GM12801 (cell line): Measurements from ENCODE around the gene HSP90AA1.

Source experiments
- TF ChIP-seq, protein P1 (sequence below): IDR thresholded peaks from one replicate; pipeline ENCODE4 v1.5.1; 2011; ENCODE audit warnings: control low read depth; ENCODE audit not compliant: insufficient read length; ENCODE audit errors: extremely low read depth

Gene HSP90AA1

DNA sequence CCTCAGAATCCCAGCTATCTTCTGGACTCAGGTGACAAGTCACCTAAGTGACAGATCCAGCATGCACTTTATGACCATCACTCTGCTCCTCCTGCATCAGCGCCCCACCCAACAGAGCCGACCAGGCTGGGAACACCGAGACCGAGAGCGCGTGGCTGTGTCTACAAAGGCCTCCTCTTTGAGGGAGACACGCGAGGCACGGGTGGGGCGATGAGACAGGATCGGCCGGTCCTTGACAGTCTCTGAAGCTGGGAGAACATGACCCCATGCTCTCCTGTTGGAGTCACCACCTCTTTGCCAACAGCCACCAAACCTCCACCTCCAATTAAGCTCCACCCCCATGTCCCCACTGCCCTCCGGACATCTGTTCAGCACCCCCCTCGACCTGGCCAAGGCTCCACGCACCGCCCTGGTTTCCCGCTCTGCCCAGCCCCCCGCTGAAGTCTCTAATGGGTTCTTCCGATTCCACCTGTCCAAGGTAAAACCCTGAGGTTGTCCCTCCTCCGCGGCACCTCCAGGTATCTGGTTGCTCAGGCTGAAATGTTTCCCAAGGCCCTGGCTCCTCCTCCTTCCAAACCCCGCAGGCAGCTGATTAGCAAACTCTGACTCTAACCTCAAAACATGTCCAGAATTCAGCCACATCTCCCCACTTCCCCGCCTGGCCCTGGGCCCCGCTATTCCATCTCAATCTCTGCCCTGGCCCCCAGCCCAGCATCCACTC is 31.5 kb downstream of the HSP90AA1 start:
- TF ChIP-seq, protein P1, sequence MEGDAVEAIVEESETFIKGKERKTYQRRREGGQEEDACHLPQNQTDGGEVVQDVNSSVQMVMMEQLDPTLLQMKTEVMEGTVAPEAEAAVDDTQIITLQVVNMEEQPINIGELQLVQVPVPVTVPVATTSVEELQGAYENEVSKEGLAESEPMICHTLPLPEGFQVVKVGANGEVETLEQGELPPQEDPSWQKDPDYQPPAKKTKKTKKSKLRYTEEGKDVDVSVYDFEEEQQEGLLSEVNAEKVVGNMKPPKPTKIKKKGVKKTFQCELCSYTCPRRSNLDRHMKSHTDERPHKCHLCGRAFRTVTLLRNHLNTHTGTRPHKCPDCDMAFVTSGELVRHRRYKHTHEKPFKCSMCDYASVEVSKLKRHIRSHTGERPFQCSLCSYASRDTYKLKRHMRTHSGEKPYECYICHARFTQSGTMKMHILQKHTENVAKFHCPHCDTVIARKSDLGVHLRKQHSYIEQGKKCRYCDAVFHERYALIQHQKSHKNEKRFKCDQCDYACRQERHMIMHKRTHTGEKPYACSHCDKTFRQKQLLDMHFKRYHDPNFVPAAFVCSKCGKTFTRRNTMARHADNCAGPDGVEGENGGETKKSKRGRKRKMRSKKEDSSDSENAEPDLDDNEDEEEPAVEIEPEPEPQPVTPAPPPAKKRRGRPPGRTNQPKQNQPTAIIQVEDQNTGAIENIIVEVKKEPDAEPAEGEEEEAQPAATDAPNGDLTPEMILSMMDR = no peak

DNA sequence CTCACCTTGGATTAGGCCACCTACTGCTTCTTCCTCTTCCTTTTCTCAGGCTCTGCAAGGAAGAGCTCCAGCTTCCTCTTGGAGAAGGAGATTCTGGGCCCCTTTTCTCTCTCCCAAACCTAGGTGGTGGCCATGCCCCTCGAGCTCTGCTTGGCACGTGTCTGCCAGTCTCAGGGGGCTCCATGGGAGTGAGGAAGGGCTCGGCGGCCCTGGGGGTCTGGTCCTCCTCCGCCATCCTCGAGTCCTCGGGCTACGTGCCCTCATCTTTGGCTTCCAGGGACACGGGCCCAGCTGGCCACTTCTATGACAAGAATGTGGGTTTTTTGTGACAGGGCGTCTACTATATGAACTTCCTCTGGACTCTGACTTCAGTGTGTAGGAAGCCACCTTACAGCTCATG is 34.3 kb downstream of the HSP90AA1 start:
- TF ChIP-seq, protein P1 = no peak

DNA sequence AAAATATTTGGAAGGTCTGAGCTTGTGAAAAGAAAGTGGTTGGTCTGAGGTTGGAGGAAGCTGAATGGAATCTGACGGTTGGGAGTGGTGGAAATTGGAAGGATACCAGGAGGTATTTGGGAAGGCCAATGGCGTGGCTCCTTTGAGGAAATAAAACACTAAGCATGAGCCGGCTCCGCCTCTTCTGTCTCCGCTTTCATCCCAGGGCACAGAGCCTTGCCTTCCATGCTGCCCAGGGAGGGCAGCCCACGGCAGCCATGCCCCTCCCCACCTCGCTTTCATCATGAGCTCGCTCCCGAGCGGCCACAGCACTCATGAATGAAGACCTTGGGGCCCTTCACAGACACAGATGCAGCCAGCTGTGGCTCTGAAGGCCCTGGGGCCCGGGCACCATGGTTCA is 36.2 kb downstream of the HSP90AA1 start:
- TF ChIP-seq, protein P1 = no peak

DNA sequence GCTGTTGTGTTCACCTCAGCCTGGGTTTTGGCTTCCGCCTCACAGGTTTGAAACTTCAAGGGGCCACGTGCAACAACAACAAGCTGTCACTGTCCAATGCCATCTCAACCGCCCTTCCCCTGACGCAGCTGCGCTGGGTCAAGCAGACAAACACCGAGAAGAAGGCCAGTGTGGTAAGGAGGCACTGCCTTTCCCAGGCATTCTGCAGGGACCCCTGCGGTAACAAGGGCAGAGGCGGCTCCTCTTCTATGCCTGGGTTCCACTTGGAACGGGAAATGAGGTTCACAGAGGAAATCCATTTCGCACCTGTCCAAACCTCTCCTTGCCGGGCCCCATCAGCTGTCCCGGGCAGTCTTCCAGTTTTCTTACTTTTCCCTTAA is 36.8 kb downstream of the HSP90AA1 start:
- TF ChIP-seq, protein P1 = no peak

DNA sequence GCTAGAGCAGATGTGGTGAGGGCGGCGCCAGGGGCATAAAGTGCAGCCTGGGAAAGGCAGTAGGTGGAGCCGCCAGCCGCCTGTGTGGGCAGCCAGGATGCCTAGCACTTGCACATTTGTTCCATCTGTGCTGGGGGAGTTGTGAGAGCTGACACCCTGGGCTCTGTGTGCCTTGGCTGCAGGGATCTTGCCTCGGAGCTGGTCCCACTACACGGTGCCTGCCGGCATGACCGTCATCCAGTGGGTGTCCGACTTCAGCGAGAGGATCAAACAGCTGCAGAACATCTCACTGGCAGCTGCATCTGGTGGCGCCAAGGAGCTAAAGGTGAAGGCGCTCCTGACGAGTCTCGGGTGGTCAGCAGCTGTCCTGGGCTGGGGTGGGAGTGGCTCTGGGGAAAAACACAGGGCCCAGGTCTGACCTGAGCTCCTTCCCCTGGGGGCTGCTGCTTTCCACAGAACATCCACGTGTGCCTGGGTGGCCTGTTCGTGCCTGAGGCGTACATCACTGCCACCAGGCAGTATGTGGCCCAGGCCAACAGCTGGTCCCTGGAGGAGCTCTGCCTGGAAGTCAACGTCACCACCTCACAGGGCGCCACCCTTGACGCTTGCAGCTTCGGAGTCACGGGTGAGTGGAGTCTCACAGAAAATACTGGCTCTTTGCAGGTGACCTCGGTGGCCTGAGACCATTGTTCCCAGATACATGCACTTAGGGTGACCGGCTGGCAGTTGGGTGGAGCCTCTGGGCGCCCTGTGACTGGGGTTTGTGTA is 37.4 kb downstream of the HSP90AA1 start:
- TF ChIP-seq, protein P1 = no peak

DNA sequence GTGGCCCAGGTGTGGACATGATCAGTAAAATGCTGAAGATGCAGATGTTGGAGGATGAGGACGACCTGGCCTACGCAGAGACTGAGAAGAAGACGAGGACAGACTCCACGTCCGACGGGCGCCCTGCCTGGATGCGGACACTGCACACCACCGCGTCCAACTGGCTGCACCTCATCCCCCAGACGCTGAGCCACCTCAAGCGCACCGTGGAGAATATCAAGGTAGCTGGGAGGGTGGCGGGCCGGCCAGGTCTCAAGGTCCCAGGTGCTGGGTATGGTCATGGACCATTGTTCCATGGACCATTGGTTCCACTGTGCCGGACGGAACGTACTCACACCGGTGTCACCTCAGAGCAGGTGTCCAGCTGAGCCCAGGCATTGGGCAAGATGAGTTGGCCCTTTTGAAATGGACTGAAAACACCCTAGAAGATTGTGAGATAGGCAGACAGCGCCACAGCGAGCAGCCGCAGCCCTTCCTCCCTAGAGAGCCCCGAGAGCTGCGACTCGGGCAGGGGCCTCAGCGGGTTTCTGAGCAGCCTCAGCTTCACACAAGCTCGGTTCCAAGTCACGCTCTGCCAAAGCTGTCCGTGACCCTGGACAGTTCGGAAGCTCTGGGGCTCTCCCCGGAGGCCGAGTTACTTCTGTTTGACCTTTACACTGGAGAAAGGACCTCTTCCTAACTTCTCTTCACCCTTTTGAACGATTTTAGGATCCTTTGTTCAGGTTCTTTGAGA is 38.9 kb downstream of the HSP90AA1 start:
- TF ChIP-seq, protein P1 = no peak
